Peyer's patch (tissue), 4 donors: ENCODE measurements around the gene KIAA0040.

Experiments
- POLR2A ChIP-seq, 2 donors: fragments of 450-650 bp; IDR thresholded peaks; one replicate each; pipeline ENCODE4 v1.5.1; 2017; ENCODE audit warnings: antibody characterized with exemption in 2 of 2, mild to moderate bottlenecking in 2 of 2, moderate library complexity in 2 of 2
- TF ChIP-seq, protein P1 (sequence below), 6 experiments: fragments of 450-650 bp in 4 of 6; fragments of 200-600 bp in 2 of 6; sonication (generic) in 1 of 6; IDR thresholded peaks; one replicate each; pipeline ENCODE4 v1.5.1; 2017 to 2019; ENCODE audit warnings: antibody characterized with exemption in 6 of 6, mild to moderate bottlenecking in 3 of 6, moderate library complexity in 1 of 6

- TF ChIP-seq, protein P1, sequence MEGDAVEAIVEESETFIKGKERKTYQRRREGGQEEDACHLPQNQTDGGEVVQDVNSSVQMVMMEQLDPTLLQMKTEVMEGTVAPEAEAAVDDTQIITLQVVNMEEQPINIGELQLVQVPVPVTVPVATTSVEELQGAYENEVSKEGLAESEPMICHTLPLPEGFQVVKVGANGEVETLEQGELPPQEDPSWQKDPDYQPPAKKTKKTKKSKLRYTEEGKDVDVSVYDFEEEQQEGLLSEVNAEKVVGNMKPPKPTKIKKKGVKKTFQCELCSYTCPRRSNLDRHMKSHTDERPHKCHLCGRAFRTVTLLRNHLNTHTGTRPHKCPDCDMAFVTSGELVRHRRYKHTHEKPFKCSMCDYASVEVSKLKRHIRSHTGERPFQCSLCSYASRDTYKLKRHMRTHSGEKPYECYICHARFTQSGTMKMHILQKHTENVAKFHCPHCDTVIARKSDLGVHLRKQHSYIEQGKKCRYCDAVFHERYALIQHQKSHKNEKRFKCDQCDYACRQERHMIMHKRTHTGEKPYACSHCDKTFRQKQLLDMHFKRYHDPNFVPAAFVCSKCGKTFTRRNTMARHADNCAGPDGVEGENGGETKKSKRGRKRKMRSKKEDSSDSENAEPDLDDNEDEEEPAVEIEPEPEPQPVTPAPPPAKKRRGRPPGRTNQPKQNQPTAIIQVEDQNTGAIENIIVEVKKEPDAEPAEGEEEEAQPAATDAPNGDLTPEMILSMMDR (IDR thresholded peaks at IDR 0.05): peak; percentile 82 to 90 (median 84)
- no peak for TF ChIP-seq POLR2A (IDR thresholded peaks at IDR 0.05)
Measured at GRCh38 chr1:175152006-175152652, 40.4 kb downstream of the KIAA0040 start.
